22Rv1 (cell line): ENCODE measurements around the gene GAP43.
"Not testable (repeated sequence)": the region's sequence is repeated elsewhere in the genome, so short reads cannot be mapped to it uniquely, and the experiment has no call there.

ENCODE experiments used
- H3K27ac ChIP-seq: fragments of 450-650 bp; 2 replicates; pipeline ENCODE4 v1.5.1; 2017
- ZFX ChIP-seq: fragments of 450-650 bp; IDR thresholded peaks from 2 replicates; pipeline ENCODE4 v1.6.1; 2017; ENCODE audit warnings: antibody characterized with exemption, borderline replicate concordance
- TF ChIP-seq, protein P1 (sequence below): fragments of 450-650 bp; IDR thresholded peaks from 2 replicates; pipeline ENCODE4 v1.5.1; 2017; ENCODE audit warnings: mild to moderate bottlenecking

Gene GAP43

GRCh38 chr3:115727135-115727534, 103.8 kb downstream of the GAP43 start:
- no peak overlapping the region for H3K27ac ChIP-seq
- TF ChIP-seq, protein P1, sequence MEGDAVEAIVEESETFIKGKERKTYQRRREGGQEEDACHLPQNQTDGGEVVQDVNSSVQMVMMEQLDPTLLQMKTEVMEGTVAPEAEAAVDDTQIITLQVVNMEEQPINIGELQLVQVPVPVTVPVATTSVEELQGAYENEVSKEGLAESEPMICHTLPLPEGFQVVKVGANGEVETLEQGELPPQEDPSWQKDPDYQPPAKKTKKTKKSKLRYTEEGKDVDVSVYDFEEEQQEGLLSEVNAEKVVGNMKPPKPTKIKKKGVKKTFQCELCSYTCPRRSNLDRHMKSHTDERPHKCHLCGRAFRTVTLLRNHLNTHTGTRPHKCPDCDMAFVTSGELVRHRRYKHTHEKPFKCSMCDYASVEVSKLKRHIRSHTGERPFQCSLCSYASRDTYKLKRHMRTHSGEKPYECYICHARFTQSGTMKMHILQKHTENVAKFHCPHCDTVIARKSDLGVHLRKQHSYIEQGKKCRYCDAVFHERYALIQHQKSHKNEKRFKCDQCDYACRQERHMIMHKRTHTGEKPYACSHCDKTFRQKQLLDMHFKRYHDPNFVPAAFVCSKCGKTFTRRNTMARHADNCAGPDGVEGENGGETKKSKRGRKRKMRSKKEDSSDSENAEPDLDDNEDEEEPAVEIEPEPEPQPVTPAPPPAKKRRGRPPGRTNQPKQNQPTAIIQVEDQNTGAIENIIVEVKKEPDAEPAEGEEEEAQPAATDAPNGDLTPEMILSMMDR: no peak
- TF ChIP-seq ZFX: no peak

DNA sequence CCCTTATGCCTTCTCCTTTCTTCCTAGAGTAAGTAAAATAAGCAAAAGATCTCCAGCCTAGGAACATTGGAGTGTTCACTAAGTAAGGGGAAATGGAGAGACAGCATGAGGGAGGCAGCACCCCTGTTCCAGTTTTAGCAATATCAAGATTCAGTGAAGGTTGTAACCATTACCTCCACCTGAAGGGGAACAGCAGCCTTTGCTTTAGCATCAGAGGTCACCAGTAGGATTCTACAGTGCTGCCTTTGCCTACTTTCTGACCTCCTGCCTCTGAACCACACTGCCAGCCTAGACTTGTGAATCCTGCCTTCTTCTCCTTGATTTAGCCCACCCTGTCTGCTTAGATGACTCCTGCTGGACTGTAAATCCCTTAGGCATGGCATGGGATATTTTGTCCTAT, 104.7 kb downstream of the GAP43 start:
- TF ChIP-seq ZFX: no peak
- TF ChIP-seq, protein P1: no peak
- no peak overlapping the region for H3K27ac ChIP-seq

DNA sequence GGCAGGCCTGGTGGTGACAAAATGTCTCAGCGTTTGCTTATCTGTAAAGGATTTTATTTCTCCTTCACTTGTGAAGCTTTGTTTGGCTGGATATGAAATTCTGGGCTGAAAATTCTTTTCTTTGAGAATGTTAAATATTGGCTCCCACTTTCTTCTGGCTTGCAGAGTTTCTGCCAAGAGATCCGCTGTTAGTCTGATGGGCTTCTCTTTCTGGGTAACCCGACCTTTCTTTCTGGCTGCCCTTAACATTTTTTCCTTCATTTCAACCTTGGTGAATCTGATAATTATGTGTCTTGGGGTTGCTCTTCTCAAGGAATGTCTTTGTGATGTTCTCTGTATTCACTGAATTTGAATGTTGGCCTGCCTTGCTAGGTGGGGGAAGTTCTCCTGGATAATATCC, 113.0 kb downstream of the GAP43 start:
- H3K27ac ChIP-seq: not testable (repeated sequence)

DNA sequence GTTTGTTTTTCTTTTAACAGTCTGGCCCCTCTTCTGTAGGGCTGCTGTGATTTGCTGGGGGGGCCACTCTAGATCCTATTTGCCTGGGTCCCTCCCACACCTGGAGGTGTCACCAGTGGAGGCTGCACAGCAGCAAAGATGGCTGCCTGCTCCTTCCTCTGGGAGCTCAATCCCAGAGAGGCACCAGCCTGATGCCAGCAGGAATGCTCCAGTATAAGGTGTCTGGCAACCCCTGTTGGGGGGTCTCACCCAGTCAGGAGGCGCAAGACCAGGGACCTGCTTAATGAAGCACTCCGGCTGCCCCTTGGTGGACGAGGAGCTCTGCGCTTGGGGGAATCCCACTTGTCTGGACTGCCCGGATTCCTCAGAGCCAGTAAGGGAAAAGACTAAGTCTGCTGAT, 118.3 kb downstream of the GAP43 start:
- no peak overlapping the region for H3K27ac ChIP-seq
- TF ChIP-seq, protein P1: no peak
- TF ChIP-seq ZFX: no peak

- not testable (repeated sequence) for H3K27ac ChIP-seq
Measured at GRCh38 chr3:115744516-115744915, 121.2 kb downstream of the GAP43 start.

DNA sequence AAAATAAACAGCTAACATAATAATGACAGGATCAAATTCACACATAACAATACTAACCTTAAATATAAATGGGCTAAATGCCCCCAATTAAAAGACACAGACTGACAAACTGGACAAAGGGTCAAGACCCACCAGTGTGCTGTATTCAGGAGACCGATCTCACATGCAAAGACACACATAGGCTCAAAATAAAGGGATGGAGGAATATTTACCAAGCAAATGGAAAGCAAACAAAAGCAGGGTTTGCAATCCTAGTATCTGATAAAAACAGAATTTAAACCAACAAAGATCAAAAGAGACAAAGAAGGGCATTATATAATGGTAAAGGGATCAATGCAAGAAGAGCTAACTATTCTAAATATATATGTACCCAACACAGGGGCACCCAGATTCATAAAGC, 129.7 kb downstream of the GAP43 start:
- H3K27ac ChIP-seq: not testable (repeated sequence)

DNA sequence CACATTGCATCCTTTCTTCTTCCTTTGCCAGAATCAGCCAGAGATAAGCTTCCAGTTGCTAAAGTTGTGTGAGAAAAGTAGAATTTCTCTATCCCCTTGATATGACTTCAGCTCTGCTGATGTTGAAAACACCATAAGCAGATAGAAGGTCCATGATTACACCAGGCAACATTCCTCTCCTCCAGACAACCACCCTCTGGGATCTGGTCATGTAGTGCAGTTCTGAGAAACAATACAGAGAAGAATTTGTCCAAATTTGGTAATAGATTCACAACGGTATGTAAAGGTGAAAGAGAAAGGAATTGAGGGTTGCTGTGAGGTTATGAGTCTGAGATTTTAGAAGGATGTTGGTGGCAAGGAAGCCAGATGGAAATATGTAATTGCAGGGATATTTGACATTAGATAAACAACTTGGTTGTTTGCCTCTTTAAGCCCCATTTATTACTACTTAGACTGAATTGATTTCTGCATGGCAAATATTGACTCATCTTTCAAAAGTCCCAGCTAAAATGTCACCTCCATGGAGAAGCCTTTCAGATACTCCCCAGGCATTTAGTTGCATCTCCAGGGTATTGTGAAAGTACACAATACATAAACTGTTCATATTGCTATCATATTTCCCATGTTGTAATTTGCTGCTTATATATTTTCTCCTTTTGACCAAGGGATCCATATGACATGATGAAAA, 134.9 kb downstream of the GAP43 start:
- TF ChIP-seq, protein P1: no peak
- no peak for TF ChIP-seq ZFX
- H3K27ac ChIP-seq: no peak overlapping the region

DNA sequence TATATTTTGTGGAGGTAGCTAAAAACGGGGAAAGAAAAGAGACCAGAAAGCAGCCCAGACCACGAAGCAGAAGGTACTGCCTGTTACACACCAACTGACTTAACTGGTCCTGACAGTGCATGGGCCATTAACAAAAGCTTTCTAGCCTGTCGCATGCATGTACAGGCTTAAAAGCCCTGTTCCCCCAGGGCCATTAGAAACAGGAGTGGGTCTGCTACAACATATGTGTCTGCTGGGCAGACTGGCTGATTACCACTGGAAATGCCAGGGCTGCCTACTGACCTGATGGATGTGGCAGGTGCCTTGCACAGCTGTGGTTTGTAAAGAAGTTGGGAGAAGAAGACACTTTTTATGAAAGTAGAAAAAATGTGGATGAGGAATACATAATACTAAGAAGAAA, 137.4 kb downstream of the GAP43 start:
- H3K27ac ChIP-seq: no peak overlapping the region
- no peak for TF ChIP-seq ZFX
- TF ChIP-seq, protein P1: no peak

DNA sequence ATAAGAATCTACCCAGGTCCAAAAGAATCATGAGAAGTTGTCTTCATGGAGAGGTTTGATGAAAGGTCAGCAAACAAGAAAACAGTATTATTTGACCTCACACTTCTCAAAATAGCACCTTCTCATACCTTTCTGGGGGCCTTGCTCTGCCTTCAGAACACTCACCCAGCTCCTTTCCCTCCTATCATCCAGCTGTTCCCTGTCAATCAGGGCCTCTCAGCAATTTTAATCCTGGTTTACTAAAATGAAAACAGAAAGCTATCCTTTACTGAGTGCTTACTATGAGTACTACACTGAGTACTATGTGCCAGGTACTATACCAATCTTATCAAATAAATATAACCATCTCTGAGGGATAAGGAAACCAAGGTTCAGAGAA, 138.6 kb downstream of the GAP43 start:
- H3K27ac ChIP-seq: no peak overlapping the region
- TF ChIP-seq, protein P1: no peak
- TF ChIP-seq ZFX: no peak
